CD14-positive monocyte (primary cell): ENCODE data around the gene ATP2A1. TPM values are rescaled to one million over a fixed set of nuclear protein-coding genes. Genes with fewer than 3 reads are reported as not detected.

Experiments
- DNase-seq, 3 donors: peaks; one replicate each; pipeline ENCODE4 v3.0.0-alpha.2; 2011 to 2022
- H2AFZ ChIP-seq: 2 replicates; pipeline ENCODE4 v1.6.0; 2012; ENCODE audit warnings: mild to moderate bottlenecking, low read depth, low read length, inconsistent platforms; ENCODE audit not compliant: insufficient read depth, poor library complexity, severe bottlenecking
- H3K27ac ChIP-seq, 2 donors: 1 replicate in 1 of 2; 2 replicates in 1 of 2; pipeline ENCODE4 v1.5.1; 2012 to 2013; ENCODE audit warnings: low read length in 2 of 2, control low read depth in 1 of 2, inconsistent platforms in 1 of 2, low read depth in 1 of 2, mild to moderate bottlenecking in 1 of 2
- H3K27me3 ChIP-seq, 2 donors: one replicate each; pipeline versions ENCODE4 v1.6.0 to v1.6.1; 2011 to 2013; ENCODE audit warnings: low read length in 2 of 2; ENCODE audit not compliant: control insufficient read depth in 2 of 2, insufficient read depth in 2 of 2
- H3K36me3 ChIP-seq, 2 donors: replicated peaks in 1 of 2; 1 replicate in 1 of 2; 2 replicates in 1 of 2; pipeline versions ENCODE4 v1.5.1 to v1.6.1; 2012 to 2013; ENCODE audit warnings: low read length in 2 of 2, control low read depth in 1 of 2, inconsistent platforms in 1 of 2, mild to moderate bottlenecking in 1 of 2; ENCODE audit not compliant: insufficient read depth in 2 of 2, control insufficient read depth in 1 of 2
- H3K4me1 ChIP-seq, 2 donors: 1 replicate in 1 of 2; 2 replicates in 1 of 2; pipeline versions ENCODE4 v1.5.1 to v1.6.1; 2012 to 2013; ENCODE audit warnings: low read length in 2 of 2, control low read depth in 1 of 2, inconsistent platforms in 1 of 2, mild to moderate bottlenecking in 1 of 2, moderate library complexity in 1 of 2; ENCODE audit not compliant: insufficient read depth in 2 of 2, control insufficient read depth in 1 of 2
- H3K4me2 ChIP-seq: replicated peaks from 2 replicates; pipeline ENCODE3; 2012; ENCODE audit warnings: low read length, moderate library complexity, mild to moderate bottlenecking; ENCODE audit not compliant: poor library complexity, severe bottlenecking; ENCODE audit errors: extremely low read depth
- H3K4me3 ChIP-seq, 3 experiments: fragments of 200-600 bp in 1 of 3; sonication (generic) in 1 of 3; replicated peaks in 1 of 3; 1 replicate in 2 of 3; 2 replicates in 1 of 3; pipeline ENCODE4 v1.5.1; 2011 to 2013; ENCODE audit warnings: low read length in 3 of 3, mild to moderate bottlenecking in 3 of 3, control low read depth in 2 of 3, low read depth in 2 of 3, inconsistent platforms in 1 of 3, moderate library complexity in 1 of 3
- H3K79me2 ChIP-seq: 2 replicates; pipeline ENCODE4 v1.6.0; 2012; ENCODE audit warnings: mild to moderate bottlenecking, control low read depth, inconsistent platforms, low read length, moderate library complexity; ENCODE audit not compliant: insufficient read depth
- H3K9ac ChIP-seq: 2 replicates; pipeline ENCODE4 v1.6.0; 2017; ENCODE audit warnings: low read length, mild to moderate bottlenecking; ENCODE audit not compliant: insufficient read depth, poor library complexity, severe bottlenecking
- H3K9me3 ChIP-seq, 2 donors: replicated peaks in 1 of 2; 1 replicate in 1 of 2; 2 replicates in 1 of 2; pipeline versions ENCODE4 v1.5.1 to v1.6.1; 2012 to 2013; ENCODE audit warnings: low read length in 2 of 2, control low read depth in 1 of 2; ENCODE audit not compliant: control insufficient read depth in 1 of 2, insufficient read depth in 1 of 2
- H4K20me1 ChIP-seq: 2 replicates; pipeline ENCODE4 v1.6.0; 2012; ENCODE audit warnings: mild to moderate bottlenecking, low read length, control low read depth, moderate library complexity; ENCODE audit not compliant: insufficient read depth
- H3K27ac Mint-ChIP-seq, 7 donors: one replicate each; pipeline ENCODE4 v1.8.0; 2020; ENCODE audit warnings: mild to moderate bottlenecking in 7 of 7, mixed read lengths in 7 of 7, moderate library complexity in 6 of 7, inconsistent platforms in 2 of 7
- H3K27me3 Mint-ChIP-seq, 3 donors: one replicate each; pipeline ENCODE4 v1.8.0; 2021 to 2022; ENCODE audit warnings: low read depth in 3 of 3, mild to moderate bottlenecking in 3 of 3, mixed read lengths in 3 of 3, moderate library complexity in 3 of 3, inconsistent platforms in 1 of 3
- H3K36me3 Mint-ChIP-seq, 2 donors: one replicate each; pipeline ENCODE4 v1.8.0; 2020; ENCODE audit warnings: mixed read lengths in 2 of 2, inconsistent platforms in 1 of 2, mild to moderate bottlenecking in 1 of 2
- H3K4me1 Mint-ChIP-seq: one replicate; pipeline ENCODE4 v1.8.0; 2020; ENCODE audit warnings: mild to moderate bottlenecking, mixed read lengths
- H3K4me3 Mint-ChIP-seq, 2 donors: one replicate each; pipeline ENCODE4 v1.8.0; 2020; ENCODE audit warnings: mild to moderate bottlenecking in 2 of 2, mixed read lengths in 2 of 2, moderate library complexity in 1 of 2
- H3K9me3 Mint-ChIP-seq, 7 donors: one replicate each; pipeline ENCODE4 v1.8.0; 2020 to 2022; ENCODE audit warnings: mixed read lengths in 7 of 7, mild to moderate bottlenecking in 6 of 7, moderate library complexity in 6 of 7, inconsistent platforms in 2 of 7
- CTCF ChIP-seq: fragments of 200-600 bp; IDR thresholded peaks from one replicate; pipeline ENCODE4 v1.8.0; 2022; ENCODE audit warnings: antibody characterized with exemption, mild to moderate bottlenecking
- WGBS: methylation state at CpG from one replicate; pipeline ENCODE4 v1.1.5; 2013; ENCODE audit warnings: missing lambda C conversion rate; ENCODE audit not compliant: insufficient coverage; 5-methylcytosine and 5-hydroxymethylcytosine counted together
- intact Hi-C, 2 donors: fragments of 100-400 bp; cut with micrococcal nuclease; formaldehyde crosslinking; loops; one replicate each; pipeline versions ENCODE4 v1.15.0 to v1.15.1; 2023
- polyA plus RNA-seq, 3 donors: library from polyadenylated mRNA; depleted of rRNA in 1 of 3; unstranded in 2 of 3; stranded (reverse) in 1 of 3; fragments of 300-500 nt in 2 of 3; fragments of >200 nt in 1 of 3; fragmentation: Illumina TruSeq in 2 of 3; gene quantifications; 1 replicate in 2 of 3; 2 replicates in 1 of 3; pipeline ENCODE4 v1.2.3, GENCODE V29; 2012 to 2021

Gene ATP2A1
- polyA plus RNA-seq, 3 donors: 0.57 TPM; not detected in 2

DNA sequence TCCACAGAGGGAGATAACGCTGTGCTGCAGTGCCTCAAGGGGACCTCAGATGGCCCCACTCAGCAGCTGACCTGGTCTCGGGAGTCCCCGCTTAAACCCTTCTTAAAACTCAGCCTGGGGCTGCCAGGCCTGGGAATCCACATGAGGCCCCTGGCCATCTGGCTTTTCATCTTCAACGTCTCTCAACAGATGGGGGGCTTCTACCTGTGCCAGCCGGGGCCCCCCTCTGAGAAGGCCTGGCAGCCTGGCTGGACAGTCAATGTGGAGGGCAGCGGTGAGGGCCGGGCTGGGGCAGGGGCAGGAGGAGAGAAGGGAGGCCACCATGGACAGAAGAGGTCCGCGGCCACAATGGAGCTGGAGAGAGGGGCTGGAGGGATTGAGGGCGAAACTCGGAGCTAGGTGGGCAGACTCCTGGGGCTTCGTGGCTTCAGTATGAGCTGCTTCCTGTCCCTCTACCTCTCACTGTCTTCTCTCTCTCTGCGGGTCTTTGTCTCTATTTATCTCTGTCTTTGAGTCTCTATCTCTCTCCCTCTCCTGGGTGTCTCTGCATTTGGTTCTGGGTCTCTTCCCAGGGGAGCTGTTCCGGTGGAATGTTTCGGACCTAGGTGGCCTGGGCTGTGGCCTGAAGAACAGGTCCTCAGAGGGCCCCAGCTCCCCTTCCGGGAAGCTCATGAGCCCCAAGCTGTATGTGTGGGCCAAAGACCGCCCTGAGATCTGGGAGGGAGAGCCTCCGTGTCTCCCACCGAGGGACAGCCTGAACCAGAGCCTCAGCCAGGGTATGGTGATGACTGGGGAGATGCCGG is 54.3 kb downstream of the ATP2A1 start:
- H3K4me1 ChIP-seq: peaks cover 23 to 25% of the 10 kb centered on the region in 2 donors
- H2AFZ ChIP-seq: no peak overlapping the region
- H3K9me3 ChIP-seq: no peaks in the 10 kb centered on the region
- Mint-ChIP-seq H3K36me3 (no peaks in the 10 kb centered on the region), H3K9me3 (peaks cover 0 to 2% (median 0%) of the 10 kb centered on the region in 7 donors), H3K27me3 (peaks cover 0 to 2% (median 1%) of the 10 kb centered on the region in 3 donors), H3K27ac (peak overlapping the region in 2 of 7 donors; percentile 69 to 70), H3K4me3 (peak overlapping the region in 1 of 2 donors; percentile 50), H3K4me1 (peaks cover 26% of the 10 kb centered on the region)
- no peaks in the 10 kb centered on the region for H3K79me2 ChIP-seq
- no peak overlapping the region for H3K27ac ChIP-seq
- no peak for DNase-seq
- H3K36me3 ChIP-seq: no peaks in the 10 kb centered on the region
- TF ChIP-seq CTCF: no peak
- 95% methylated on average over 16 of the region's 20 CpGs for WGBS
- H3K9ac ChIP-seq: no peak overlapping the region
- no peak overlapping the region for H3K4me3 ChIP-seq
- H3K27me3 ChIP-seq: no peaks in the 10 kb centered on the region
- no peak overlapping the region for H3K4me2 ChIP-seq
- H4K20me1 ChIP-seq: no peaks in the 10 kb centered on the region
- intact Hi-C loops: no loop called here

GRCh38 chr16:28933171-28933570 is 54.9 kb downstream of the ATP2A1 start:
- WGBS: 100% methylated on average over 4 of the region's 8 CpGs
- Mint-ChIP-seq H3K9me3 (peaks cover 0 to 2% (median 0%) of the 10 kb centered on the region in 7 donors), H3K27ac (peak overlapping the region in 1 of 7 donors; percentile 69), H3K4me1 (peaks cover 26% of the 10 kb centered on the region), H3K27me3 (peaks cover 0 to 6% (median 1%) of the 10 kb centered on the region in 3 donors), H3K36me3 (no peaks in the 10 kb centered on the region), H3K4me3 (no peak overlapping the region)
- H2AFZ ChIP-seq: no peak overlapping the region
- no peak for DNase-seq
- no peaks in the 10 kb centered on the region for H4K20me1 ChIP-seq
- no peak overlapping the region for H3K27ac ChIP-seq
- no peaks in the 10 kb centered on the region for H3K79me2 ChIP-seq
- H3K4me1 ChIP-seq: peaks cover 23 to 25% of the 10 kb centered on the region in 2 donors
- no peak overlapping the region for H3K4me3 ChIP-seq
- H3K36me3 ChIP-seq: no peaks in the 10 kb centered on the region
- no peak overlapping the region for H3K9ac ChIP-seq
- intact Hi-C loops: no loop called here
- H3K27me3 ChIP-seq: no peaks in the 10 kb centered on the region
- H3K4me2 ChIP-seq: no peak overlapping the region
- TF ChIP-seq CTCF: no peak
- H3K9me3 ChIP-seq: no peaks in the 10 kb centered on the region
